GM13976 (cell line): ENCODE measurements around the gene PEAK1.

Experiments used
- DNase-seq: peaks from one replicate; pipeline ENCODE4 v3.0.0; 2012; ENCODE audit warnings: low spot score
- in situ Hi-C: fragments of 300-500 bp; cut with MboI; formaldehyde crosslinking; loops from one replicate; pipeline ENCODE4 v1.12.0; 2022; ENCODE audit warnings: low sequenced_read_pairs, mixed read lengths, inconsistent platforms; ENCODE audit not compliant: unreplicated experiment
- TF ChIP-seq, protein P1 (sequence below): IDR thresholded peaks from 2 replicates; pipeline ENCODE4 v1.5.1; 2012; ENCODE audit warnings: borderline replicate concordance, mild to moderate bottlenecking; ENCODE audit not compliant: insufficient read depth; ENCODE audit errors: extremely low read depth, missing control alignments, control extremely low read depth

PEAK1 gene

DNA sequence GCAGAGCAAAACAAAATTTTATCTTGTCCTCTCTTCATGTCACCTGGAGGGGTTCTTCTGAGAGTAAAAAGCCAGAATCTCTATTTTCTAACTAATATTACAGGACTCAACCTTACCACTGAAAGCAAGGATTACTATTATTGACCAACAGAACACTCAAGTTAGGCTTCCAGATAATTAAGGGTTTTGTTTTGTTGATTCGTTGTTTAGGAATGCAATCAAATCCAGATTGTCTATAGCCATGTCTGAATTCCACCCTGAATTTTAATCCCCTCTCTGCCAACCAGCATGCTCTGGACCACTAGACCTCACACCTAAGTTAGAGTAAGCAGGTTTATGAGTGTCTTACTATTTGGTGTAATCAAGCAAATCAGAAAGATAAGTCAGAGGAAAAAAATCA is 90.7 kb downstream of the PEAK1 start:
- in situ Hi-C loops: no loop called here
- DNase-seq: no peak
- TF ChIP-seq, protein P1, sequence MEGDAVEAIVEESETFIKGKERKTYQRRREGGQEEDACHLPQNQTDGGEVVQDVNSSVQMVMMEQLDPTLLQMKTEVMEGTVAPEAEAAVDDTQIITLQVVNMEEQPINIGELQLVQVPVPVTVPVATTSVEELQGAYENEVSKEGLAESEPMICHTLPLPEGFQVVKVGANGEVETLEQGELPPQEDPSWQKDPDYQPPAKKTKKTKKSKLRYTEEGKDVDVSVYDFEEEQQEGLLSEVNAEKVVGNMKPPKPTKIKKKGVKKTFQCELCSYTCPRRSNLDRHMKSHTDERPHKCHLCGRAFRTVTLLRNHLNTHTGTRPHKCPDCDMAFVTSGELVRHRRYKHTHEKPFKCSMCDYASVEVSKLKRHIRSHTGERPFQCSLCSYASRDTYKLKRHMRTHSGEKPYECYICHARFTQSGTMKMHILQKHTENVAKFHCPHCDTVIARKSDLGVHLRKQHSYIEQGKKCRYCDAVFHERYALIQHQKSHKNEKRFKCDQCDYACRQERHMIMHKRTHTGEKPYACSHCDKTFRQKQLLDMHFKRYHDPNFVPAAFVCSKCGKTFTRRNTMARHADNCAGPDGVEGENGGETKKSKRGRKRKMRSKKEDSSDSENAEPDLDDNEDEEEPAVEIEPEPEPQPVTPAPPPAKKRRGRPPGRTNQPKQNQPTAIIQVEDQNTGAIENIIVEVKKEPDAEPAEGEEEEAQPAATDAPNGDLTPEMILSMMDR: no peak

DNA sequence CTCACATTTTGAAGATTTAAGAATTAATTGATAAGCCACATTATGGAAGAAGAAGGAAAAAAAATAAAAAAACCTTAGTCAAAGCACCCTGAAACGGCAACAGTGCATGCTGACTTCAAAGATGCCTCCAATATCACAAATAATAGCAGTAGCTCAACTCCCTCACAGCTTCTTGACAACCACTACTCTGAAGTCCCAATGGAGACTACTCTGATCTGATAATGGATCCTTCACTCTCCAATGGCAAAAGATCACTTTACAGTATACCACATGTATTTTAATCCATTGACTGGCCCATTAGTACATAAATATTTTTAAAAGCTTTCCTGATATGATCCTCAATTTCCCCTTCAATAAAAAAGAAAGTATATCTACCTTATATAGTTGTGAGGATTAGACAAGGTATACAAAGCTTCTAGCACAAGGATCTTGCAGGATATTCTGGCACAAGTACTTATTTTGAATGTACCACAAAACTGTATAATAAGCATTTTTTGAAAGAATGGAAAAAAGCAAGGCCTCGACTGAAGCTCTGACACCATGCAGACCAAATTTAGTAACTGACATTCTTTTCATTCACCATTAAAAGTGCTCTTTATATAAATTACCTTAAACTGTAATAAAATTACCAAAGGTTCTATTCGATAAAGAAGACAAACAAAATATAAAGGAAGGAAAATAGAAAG is 91.9 kb downstream of the PEAK1 start:
- no peak for DNase-seq
- in situ Hi-C loops: no loop called here
- TF ChIP-seq, protein P1: no peak

DNA sequence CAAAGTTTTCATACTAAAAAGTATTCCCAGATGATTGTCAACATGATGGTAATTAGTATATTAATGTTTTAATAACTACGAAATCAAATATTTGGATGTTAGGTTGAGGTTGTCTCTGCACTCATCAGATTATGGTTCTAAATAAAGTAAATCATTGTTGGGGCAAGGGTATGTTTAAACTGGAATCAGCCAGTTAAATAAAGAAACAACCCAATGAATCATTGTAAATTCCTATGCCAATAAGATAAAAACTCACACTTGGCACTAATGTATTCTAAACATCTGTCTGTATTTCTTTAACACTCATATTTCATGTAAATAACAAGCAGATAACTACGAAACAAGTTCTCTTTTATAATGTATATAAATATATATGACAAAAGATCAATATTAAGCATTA is 92.7 kb downstream of the PEAK1 start:
- TF ChIP-seq, protein P1: no peak

DNA sequence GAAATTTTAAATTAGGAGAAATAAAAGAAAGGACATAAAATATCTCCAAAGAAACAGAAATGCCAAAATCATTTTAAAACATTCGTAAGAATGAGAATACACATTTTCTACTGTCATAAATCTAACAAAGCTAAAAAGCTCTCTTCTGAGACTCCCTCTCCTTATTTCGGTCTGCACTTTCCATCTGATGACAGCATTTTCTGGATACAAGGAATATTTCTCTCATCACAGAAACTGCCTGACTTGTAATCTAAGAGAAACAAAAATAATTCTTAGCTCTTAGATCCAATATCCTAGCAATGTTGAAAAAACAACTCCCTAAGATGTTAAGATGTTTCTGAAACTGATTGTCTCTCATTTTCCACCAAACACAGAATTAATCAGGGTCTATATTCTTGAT is 93.5 kb downstream of the PEAK1 start:
- in situ Hi-C loops: no loop called here
- no peak for DNase-seq
- TF ChIP-seq, protein P1: no peak

More for the DNA sequence above, 92.7 kb downstream of the PEAK1 start:
- DNase-seq: no peak
- in situ Hi-C loops: no loop called here

DNA sequence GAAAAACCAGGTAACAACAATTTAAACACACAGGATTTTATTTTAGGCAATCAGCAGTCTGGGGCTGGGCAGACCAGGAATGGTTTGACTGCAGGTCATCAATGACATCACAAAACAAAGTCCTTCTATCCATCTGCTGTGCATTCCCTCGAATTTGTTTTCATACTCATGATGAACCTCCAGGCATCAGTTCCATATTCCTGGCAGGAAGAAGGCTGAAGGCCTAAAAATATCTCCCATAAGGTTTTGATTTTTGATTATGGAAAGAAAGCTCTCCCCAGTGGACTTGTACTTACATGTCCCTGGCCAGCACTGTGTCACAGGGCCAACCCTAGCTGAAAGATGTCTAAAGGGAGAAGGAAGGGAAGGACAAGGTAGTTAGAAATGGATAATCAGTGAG is 107.4 kb downstream of the PEAK1 start:
- in situ Hi-C loops: no loop called here
- DNase-seq: no peak

DNA sequence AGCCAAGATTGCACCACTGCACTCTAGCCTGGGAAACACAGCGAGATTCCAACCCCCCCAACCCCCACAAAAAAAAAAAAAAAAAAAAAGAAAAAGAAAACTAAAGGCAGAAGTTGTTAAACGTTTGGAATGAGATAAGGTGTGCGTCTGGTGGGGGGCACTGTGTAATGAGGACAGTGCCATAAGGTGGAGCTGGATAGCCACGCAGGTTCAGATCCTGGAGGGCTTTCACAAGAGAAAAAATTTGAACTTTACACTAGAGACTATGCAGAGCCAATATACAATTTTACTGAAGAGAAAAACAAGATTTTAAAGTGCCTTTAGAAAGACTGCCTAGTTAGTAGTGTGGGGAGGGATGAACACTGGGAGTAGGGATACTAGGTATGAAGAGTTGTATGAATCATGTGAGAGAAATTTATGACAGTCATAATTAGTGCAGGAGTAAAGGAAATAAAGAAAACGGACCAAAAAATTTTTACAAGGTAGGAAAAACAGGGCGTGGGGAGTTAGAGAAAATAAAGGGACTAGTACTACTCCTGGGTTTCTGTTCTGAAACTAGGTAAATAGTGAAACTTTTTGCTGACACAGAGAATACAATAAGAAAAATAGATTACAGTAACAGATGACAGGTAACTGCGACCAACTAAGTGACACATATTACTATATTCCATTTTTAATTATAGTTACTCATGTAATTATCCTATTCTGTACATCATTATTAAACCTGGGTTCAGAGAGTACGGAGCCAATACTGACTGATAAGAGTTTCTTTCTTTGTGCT is 108.1 kb downstream of the PEAK1 start:
- TF ChIP-seq, protein P1: no peak
- DNase-seq: no peak
- in situ Hi-C loops: no loop called here

More for the DNA sequence above, 107.4 kb downstream of the PEAK1 start:
- TF ChIP-seq, protein P1: no peak
